GM21515 (cell line): Measurements from ENCODE around the gene KMT2C.

Experiments
- ATAC-seq: cut with Tn5 transposase; IDR thresholded peaks from one replicate; pipeline ENCODE4 v1.9.1; 2021; ENCODE audit not compliant: unreplicated experiment

The KMT2C gene

DNA sequence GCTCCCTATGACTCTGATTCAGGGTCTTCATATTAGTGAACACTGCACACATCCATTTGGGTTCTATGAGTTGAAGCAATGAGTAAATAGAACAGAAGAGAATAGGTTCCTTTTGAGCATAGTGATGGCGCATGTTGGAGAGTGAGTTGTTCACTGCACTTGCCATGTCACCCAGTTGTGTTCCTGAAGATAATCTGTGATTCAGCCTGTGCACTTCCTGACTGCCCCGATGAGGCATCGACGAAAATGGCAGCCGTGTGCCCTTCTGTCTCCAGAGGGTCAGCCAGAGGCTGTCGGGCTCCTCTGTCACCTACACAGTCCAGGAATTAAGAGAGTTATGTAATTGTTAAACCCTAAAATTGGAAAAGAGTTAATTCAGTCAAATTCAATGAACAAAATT, 315.6 kb downstream of the KMT2C start:
- ATAC-seq, result no peak

DNA sequence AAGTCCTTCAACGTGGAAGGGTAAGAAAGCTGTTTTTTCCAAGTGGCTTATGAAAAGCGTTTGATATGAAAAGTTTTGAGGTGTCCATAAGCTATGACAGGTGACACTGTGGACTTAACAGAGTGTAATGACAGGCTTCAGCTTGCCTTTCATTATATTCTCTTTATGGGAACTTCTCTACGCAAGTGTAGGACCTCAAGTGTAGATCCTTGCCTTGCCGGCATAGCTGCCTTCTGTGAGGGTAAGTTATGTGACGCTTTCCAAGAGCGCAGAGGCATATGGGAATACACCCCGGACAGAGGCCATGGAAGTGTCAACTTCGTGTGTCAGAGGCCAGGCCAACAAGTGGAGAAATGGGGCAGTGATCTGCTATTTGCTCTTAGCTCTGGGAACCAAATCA, 318.4 kb downstream of the KMT2C start:
- ATAC-seq, result no peak

DNA sequence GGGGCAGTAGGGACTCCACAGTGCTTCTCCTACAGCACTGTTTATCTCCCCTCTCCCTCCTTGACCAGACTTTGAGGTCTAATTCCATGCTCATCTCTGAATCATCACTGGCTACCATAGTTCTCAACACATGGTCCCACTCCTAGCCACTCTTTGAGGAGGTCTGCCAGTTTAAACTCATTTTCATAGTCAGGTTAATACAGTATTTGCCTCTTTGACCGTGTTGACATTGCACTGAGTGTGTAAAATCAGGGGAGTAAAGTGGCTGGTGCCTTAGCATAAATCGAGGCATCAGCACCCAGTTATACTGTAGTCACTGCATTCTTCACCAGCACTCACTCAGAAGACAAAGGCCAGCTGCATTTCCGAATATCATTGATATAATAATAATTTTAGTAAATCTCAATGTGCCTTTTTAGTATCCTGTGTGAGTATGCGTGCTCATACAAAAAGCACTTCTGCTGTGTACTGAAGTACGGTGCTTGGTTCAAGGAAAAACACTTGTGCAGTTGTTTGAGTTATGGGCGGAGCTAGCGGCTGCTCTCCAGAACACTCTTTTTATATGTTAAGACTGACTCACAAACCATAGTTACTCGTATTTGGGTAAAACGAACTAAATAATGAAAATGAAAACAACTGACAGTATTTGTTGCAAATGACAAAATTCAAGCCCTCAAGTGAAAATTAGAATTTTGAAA, 320.6 kb downstream of the KMT2C start:
- ATAC-seq, result no peak

DNA sequence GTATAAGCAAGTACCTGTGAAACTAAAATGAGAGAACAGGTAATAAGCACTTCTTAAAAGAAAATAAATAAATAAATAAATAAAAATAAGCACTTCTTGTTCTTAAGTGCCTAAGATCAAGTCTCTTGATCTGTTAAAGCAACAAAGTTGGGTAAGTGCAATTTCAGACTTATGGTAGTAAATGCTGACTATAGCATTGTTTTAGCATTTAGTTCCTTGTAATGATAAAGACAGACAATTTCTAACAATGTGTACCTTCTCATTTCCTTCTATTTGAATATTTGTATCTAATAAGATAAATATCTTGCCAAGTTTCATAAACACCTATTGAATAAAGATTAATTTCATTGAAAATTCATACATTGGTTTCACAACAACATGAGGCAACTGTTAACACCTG, 323.0 kb downstream of the KMT2C start:
- no peak for ATAC-seq

DNA sequence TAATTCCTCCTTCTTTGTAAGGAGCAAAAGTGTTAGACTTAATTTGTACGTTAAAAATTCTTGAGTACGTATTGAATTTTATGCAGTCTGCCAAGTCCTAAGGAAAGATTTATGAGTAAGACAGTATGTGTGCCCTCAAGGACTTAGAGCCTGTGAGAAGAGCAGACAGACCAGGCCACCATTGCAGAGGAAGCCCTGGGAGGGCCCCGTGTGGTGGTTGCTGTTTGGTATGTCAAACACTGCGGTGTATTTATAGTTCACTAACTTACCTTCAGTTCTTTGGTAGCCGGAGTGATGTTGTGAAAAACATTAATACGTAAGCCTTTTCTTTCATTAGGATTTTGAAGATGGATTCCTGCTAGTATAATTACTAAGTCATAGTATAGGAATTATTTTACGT, 327.4 kb downstream of the KMT2C start:
- ATAC-seq, result no peak

DNA sequence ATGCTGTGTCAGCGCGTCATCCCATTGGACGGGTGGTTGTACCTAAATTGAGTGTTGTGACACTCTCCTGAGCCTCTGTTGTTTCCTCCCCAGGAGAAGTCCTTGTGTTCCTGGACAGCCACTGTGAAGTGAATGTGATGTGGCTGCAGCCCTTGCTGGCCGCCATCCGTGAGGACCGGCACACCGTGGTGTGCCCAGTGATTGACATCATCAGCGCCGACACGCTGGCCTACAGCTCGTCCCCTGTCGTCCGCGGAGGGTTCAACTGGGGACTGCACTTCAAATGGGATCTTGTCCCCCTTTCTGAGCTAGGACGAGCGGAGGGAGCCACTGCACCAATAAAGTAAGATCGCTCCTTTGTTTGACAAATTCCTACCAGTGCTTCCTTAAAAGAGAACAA, 327.9 kb downstream of the KMT2C start:
- ATAC-seq, result no peak

DNA sequence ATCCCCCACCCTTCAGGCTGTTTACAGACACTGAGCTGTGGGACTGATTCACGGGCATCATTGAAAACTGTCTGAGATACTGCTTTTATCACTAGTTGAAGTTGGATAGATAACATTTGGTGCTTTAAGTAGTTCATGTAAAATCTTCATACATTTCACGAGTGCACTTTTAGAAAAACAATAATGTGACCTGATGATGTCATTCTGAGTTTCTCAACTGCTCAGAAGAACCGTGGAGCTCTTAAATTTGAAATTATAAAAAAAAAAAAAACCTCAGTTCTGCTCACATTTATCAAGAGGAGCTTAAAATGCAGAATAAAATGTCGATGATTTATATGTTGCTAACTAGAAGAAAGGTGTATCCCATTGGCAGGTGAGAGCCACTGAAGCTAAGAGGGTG, 328.8 kb downstream of the KMT2C start:
- no peak for ATAC-seq

DNA sequence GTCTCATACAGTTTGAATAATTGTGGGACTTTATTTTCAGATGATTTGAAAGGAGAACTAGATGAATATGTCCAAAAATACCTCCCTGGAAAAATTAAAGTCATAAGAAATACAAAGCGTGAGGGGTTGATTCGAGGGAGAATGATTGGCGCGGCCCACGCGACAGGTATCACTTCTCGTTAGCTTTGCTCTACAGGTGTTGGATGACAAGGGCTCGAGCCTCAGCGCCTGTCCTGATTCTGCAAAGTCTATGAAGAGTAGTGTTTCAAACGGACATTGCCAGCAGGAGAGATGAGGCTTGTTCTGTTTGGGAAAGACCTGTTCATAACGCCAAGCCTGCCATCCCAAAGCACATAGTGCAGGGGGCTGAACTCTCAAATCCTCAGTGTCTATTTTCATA, 330.6 kb downstream of the KMT2C start:
- ATAC-seq, result no peak

DNA sequence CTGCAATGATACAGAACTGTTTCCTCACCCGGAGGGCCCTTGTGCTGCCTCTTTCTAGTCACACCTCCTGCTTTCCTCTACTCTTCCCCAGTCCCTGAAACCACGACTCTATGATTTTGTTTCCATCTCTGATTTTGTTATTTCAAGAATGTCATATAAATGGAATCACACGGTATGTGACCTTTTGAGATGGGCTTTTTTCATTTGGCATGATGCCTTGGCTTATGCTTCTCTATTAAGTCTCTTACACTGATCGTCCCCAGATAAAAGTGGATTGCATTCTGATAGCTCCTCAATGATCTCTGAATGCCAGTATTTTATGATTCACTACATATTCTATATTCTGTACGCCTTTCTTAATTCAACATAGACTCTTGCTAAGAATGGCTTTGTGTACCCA, 332.1 kb downstream of the KMT2C start:
- no peak for ATAC-seq

DNA sequence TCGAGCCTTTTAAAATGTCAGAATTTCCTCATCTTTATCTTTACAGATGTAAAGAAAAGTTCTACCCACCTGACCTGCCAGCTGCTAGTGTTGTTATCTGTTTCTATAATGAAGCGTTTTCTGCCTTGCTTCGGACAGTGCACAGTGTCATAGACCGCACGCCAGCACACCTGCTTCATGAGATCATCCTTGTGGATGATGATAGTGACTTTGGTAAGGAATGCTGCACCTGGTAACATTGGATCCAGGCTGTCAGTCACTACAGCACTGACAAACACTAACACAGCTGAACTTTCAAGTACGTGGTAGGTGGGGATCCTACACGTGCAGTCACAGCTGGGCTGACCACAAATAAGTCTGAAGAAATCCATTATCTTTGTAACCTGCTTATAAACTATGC, 332.7 kb downstream of the KMT2C start:
- no peak for ATAC-seq

DNA sequence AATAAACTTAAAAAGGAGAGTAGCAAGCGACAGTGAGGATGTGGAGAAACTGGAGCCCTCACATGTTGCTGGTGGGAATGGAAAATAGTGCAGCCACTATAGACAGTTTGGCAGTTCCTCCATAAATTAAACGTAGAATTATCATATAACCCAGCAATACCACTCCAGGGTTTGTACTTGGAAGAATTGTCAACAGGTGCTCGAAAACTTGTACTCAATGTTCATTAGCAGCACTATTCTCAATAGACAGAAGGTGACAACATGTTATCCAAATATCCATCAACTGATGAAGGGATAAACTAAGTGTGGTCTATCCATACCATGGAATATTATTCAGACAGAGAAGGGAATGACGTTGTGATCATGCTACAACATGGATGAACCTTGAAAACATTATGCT, 338.5 kb downstream of the KMT2C start:
- ATAC-seq, result no peak

DNA sequence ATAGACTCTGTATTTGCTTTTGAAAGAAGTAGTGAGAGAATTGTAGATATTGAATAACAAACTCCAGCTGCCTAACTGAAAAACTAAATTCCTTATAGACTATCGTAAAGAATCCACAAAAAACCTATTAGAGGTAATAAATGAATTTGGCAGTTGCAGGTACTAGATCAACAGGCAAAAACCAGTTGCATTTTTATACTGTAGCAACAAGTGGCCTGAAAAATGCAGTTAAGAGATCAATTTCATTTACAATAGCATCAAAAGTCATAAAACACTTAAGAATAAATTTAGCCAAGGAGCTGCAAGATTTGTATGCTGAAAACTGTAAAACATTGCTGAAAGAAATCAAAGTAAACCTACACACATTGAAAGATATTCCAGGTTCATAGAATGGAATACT, 340.0 kb downstream of the KMT2C start:
- ATAC-seq, result no peak

DNA sequence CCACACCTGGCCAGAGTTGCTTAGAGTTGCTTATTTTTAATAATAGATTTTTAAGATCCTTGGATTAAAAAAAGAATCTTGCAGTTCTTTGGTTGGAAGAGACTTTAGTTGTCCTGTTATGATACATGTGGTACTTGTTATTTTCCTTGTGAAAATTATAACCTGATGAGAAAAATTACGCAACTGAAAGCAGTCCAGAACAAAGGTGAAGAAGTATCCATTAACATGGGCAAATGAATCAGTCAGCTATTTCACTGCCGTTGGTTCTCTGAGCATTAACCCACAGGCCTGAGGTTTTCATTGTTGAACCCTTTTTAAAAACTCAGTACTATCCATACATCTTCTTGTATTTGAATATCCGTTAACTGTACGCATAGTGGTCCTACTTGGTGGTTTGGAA, 342.1 kb downstream of the KMT2C start:
- no peak for ATAC-seq

DNA sequence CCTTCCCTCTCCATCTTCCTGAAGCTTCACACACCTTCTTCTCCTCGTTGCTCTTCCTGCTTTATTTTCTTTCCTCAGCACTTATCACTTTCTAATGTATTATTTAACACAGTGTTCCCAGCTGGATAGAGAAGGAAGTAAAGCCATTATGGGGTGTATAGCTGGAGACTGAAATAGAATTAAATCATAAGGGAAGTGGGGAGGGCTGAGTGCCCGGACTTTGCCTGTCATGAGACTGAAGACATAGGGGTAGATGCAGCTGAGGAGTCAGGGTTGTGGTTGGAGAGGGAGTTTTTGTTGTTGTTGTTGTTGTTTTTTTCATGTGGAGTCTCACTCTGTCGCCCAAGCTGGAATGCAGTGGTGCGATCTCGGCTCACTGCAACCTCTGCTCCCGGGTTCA, 345.1 kb downstream of the KMT2C start:
- ATAC-seq, result no peak

DNA sequence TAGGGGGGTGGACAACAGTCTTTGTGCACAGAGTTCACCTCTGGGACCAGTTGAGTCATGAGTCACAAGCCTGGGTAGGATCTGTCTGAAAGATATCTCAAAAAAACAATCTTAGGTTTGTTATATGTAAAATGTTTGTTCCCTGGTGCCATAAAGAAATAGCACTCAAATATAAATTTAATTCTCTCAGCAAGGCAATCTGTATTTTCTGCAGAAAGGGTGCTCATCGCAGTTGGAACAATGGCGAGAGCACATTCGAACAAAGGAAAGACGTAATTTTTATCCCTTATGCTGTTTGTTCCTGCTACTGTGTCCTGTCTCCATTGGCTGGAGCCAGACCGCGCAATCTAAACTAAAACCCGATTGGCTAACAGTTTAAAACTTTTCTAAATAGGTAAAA, 346.6 kb downstream of the KMT2C start:
- ATAC-seq, result no peak

DNA sequence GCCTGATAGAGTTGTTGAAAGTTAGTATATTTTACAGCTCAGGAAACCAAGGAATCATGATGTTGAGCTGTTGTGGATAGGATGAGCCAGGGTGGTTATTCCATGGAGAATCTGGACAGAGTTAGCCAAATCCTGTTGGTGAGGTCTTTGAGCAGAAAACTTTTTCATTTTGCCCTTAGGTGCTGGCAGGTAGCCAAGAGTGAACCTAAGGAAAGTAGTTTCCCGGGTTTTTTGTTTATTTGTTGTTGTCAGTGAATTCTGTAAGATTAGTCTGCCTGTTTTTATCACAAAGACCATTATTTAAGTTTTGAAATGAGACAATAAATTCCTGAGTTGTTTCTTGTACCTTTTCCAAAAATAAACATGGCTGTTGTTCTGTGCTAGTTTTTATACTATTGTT, 349.3 kb downstream of the KMT2C start:
- ATAC-seq, result no peak

DNA sequence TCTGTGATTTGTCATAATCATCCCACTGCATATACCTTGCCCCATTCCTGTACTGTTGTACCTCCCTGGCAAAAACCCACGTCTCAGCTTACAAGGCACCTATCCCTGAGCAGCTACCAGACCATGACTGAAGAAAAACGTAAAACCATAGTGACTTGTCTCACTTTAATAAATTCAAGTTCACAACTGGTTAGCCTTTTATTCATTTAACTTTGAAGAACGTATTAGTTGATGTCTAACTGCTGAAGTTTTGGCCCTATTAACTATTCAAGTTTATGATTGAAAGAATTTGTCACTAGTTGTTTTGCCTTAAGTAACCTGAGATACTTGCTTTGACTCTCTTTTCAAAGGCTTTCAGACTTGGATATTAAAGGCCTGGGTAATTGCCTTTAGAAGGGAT, 350.7 kb downstream of the KMT2C start:
- no peak for ATAC-seq
